Right kidney (tissue), 1 donor: Measurements from ENCODE around the gene ZNHIT2.

Experiments
- DNase-seq: peaks from one replicate; pipeline ENCODE4 v3.0.0-alpha.2; 2016

The ZNHIT2 gene

GRCh38 chr11:65104628-65105027 lies 12.9 kb downstream of the ZNHIT2 start:
- DNase-seq = no peak

- no peak for DNase-seq
Observed at GRCh38 chr11:65103476-65103875, 14.0 kb downstream of the ZNHIT2 start.

- DNase-seq = no peak
Observed at GRCh38 chr11:65102142-65103095, 15.1 kb downstream of the ZNHIT2 start.

- no peak for DNase-seq
Observed at GRCh38 chr11:65100674-65101350, 16.7 kb downstream of the ZNHIT2 start.

- DNase-seq = no peak
Observed at GRCh38 chr11:65096926-65097325, 20.6 kb downstream of the ZNHIT2 start.

GRCh38 chr11:65095974-65096806 lies 21.3 kb downstream of the ZNHIT2 start, which contains the start of gene VPS51:
Gene VPS51 (plus strand): TSS chr11:65096214. CDS start chr11:65096251, 37 bp downstream.
- peak; percentile 93 for DNase-seq

- no peak for DNase-seq
Observed at GRCh38 chr11:65095427-65095826, 22.1 kb downstream of the ZNHIT2 start.

- DNase-seq = no peak
Observed at GRCh38 chr11:65090628-65091027, 26.9 kb downstream of the ZNHIT2 start.

GRCh38 chr11:65089621-65090020 lies 27.9 kb downstream of the ZNHIT2 start:
- no peak for DNase-seq

GRCh38 chr11:65087827-65088226 lies 29.7 kb downstream of the ZNHIT2 start:
- no peak for DNase-seq

GRCh38 chr11:65087216-65087615 lies 30.3 kb downstream of the ZNHIT2 start:
- DNase-seq = no peak

GRCh38 chr11:65086809-65087208 lies 30.7 kb downstream of the ZNHIT2 start:
- no peak for DNase-seq

GRCh38 chr11:65085446-65085845 lies 32.1 kb downstream of the ZNHIT2 start:
- DNase-seq = no peak

GRCh38 chr11:65084598-65085375 lies 32.7 kb downstream of the ZNHIT2 start:
- DNase-seq = no peak

- DNase-seq = peak; percentile 91
Observed at GRCh38 chr11:65083834-65084597, 33.5 kb downstream of the ZNHIT2 start, which contains the start of the genes CDCA5 and ZFPL1. Gene CDCA5 (minus strand): TSS chr11:65084040. CDS start chr11:65083978, 62 bp downstream. Gene ZFPL1 (plus strand): TSS chr11:65084222. CDS start chr11:65084699, 477 bp downstream.

GRCh38 chr11:65083134-65083833 lies 34.2 kb downstream of the ZNHIT2 start:
- DNase-seq = no peak

- DNase-seq = no peak
Observed at GRCh38 chr11:65078786-65079342, 38.6 kb downstream of the ZNHIT2 start.

- no peak for DNase-seq
Observed at GRCh38 chr11:65078151-65078550, 39.4 kb downstream of the ZNHIT2 start.

GRCh38 chr11:65077451-65077850 lies 40.0 kb downstream of the ZNHIT2 start:
- DNase-seq = no peak

- DNase-seq = no peak
Observed at GRCh38 chr11:65072631-65072966, 44.9 kb downstream of the ZNHIT2 start.
